ENCODE data around the gene MACROD2.

The MACROD2 gene

GRCh38 chr20:14783766-14784165 lies 788.5 kb downstream of the MACROD2 start:
- DNase-seq: no peak

GRCh38 chr20:14785065-14785743 lies 789.9 kb downstream of the MACROD2 start:
- DNase-seq: no peak

- no peak for DNase-seq
Observed at GRCh38 chr20:14790190-14790589, 794.9 kb downstream of the MACROD2 start.

DNA sequence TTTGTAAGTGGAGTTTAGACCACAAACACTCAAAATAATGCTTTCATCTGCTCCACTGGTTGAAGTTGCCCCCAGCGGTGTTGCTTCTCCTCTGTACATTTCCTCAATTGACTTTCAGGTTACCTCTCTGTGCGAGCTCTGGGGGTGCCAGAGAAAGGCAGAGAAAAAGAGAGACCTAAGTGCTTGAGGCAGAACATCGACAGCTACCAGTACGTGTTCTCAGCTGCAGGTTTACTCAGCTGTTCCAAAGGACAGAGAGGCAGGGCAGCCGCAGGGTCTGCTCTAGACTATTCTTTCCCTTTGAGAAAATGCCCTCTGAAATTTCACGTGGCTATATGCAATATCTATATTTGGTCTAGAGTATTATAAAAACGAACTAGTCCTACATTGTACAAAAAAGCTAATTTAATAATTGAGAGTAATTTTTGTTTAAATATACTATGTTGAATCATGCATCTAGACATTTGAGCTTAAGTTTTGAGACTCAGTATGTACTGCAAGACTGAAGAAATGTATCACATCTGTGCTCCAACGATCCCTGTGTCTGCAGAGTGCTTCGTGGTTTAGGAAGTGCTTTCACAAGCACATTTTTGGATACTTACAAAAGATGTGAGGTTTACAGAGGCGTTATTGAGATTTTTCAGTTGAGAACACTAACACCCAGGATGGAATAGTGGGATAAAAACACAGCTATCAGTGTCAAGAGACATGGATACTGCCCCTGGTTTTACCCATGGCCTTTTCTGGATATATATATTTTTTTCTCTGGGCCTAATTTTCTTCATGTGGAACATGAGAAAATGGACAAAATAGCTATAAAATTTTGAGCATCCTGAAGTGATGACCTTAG lies 795.7 kb downstream of the MACROD2 start:
- peak; percentile 84 for DNase-seq

DNA sequence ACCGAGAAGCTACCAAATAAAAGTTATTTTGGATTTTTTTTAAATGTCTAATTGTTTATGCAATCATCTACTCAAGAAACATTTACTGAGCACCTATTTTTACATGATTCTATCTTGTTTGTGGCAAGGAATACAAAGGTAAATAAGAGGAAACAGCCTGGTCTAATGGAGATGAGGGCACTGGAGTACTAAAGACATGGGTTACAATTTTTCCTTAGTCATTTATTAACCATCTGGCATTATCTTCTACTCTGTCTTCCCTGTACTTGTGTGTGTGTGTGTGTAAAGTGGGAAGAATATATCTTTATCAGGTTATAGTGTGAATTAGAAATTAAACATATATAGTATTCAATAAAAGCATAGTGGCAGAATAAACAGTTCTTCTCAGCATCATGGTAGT lies 797.6 kb downstream of the MACROD2 start:
- DNase-seq: no peak

DNA sequence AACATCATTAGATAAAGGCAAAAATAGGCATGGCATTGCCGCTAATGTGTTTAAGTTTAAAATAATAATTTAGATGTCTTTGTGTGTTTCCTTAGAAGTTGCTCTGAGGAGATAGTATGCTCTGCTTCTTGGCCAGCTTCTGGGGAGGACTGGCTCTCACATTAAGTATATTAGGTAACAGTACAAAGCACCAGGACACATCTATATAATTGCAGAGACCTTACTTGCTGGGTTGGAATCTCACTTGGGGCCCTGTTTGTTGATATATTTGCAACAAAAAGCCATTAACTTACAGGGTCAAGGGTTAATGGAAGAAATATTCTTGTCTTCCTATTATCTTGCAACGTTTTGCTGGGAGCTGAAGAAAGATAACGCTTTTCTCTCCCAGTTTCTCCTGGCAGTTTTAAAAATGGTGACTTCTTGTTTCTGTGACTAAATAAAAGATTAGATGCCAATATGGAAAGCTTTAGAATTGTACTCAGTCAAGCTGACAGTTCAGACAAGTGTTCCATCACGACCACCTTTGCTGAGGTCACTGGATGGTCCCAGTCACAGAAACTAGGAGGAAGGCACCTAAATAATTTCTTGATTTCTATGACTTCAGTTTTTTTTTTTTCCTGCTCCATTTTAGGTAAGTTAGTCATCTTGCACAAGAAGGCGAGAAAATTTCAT lies 804.4 kb downstream of the MACROD2 start:
- DNase-seq: no peak

- no peak for DNase-seq
Observed at GRCh38 chr20:14800707-14801425, 805.5 kb downstream of the MACROD2 start.

- DNase-seq: no peak
Observed at GRCh38 chr20:14801591-14802325, 806.4 kb downstream of the MACROD2 start.

- DNase-seq: no peak
Observed at GRCh38 chr20:14807224-14807623, 811.9 kb downstream of the MACROD2 start.

GRCh38 chr20:14815340-14815739 lies 820.0 kb downstream of the MACROD2 start:
- no peak for DNase-seq

DNA sequence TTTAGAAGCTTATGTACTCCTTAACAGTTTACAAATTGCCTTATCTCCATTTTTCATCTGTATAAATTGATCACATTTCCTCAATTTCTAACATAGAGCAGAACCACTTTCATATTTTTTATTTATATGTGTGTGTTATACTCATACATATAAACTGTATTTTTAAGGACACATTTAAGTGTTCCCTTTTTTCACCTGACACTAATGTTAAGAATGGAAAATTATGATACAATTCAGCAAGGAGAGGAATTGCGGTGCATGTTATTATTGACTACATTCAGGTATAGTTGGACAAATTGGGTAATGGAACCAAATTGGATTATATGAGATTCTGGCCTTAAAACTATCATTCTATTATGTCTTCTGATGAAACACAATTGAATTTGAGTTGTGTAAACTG lies 821.2 kb downstream of the MACROD2 start:
- DNase-seq: no peak

DNA sequence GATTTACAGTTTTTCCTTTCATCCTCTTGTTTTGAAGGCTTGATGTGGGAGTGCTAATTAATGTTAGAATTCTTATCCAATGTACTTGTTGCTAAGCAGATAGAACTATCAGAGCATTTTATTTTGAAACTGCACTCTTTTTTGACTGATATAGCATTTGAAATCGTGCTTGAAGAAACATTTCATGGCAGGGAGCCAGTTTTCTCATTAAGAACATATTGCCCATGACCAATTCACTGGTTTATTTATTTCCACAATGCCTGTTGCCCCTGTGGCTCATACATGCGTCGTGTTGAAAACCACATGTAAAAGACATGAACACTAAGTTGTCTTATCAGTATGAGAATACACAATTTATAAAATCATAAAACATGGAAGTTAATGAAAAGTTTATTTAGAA lies 821.8 kb downstream of the MACROD2 start:
- DNase-seq: no peak

DNA sequence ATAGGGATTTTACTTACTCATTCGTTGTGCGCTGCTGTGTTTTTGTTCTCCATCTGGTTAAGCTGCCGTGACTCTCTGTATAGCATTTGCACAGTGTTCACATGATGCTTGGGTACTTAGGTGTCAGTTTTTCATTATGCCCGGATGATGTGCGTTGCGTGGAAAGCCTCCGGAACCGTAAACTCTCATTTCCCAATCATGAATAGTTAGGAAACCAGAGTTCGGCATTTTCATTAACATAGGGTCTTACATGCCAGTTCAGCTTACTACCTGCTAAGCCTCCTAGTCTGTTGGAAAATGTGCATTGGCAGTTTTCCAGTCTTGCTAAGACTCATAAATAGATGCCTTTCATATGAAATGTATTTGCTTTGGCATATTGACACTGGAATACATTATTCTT lies 825.5 kb downstream of the MACROD2 start:
- peak; percentile 34 for DNase-seq

- DNase-seq: no peak
Observed at GRCh38 chr20:14821251-14821650, 825.9 kb downstream of the MACROD2 start.

DNA sequence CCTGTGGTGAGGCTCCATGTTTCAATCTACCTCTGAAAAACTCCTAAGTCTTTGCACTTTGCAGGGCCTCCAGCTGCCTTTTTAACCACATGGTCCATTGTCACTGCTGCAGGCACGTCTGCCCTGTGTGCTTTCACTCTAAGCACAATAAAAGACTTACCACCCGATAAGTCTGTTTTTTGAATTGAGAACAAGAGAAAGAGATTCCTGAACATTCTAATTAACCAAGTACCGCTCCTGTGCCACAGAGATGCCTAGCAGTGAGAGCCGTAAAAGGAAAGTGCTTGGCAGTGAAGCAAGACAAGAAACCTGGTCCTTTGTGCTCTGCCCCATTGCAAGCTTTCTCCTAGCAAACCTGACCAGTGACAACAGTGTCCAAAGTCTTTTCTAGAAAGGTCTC lies 829.7 kb downstream of the MACROD2 start:
- no peak for DNase-seq

DNA sequence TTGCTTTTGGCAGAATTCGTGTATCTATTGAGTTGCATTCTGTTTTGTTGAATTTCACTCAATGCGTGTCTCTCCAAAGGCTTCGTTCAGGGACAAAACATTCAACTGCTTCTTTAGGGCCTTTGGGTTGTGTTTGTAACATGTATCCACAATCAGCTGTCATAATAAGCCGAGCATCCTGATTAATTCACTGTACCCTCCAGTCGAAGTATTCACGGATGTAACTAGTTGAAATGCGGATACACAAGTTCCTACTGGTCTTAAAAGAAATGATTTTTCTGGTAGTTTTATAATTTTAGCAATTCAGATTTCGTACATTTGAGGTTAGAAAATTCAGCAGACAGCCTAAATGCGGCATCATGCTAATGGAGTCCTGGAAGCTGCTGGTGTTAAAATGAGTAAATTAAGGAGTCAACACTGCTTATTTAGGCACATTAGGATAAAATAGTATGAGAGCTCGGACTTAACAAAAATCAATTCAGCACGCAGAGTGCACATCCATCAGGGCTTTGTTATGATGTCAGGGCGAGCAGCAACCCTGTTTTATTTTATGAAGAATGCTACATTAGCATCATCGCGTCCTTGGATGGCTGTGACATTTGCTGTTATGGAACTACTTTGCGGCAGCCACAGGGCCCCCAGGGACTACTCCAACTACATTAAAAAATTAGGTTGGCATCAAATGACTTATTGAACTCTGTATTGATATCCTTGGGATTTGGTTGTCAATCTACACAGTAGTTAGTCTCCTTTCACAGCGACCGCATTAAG lies 831.4 kb downstream of the MACROD2 start:
- no peak for DNase-seq

- DNase-seq: no peak
Observed at GRCh38 chr20:14828459-14828858, 833.1 kb downstream of the MACROD2 start.

DNA sequence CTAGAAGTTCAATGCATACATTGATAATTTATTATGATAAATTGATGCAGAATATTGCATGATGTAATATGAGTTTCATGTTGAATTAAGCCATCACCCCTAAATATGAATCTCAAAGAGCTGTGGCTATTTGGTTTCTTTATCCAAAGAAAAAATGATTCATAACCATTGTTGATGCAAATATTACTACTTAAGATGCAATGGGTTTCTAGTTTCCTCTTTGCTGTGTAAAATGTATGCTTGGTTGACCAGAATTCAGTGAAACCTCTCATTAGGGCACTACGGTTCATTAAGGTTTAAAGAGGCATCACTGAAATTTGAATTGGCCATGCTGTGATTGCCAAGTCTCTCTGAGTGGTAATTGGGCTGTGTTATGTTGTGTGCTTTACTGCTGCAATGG lies 834.6 kb downstream of the MACROD2 start:
- no peak for DNase-seq

GRCh38 chr20:14830466-14830865 lies 835.1 kb downstream of the MACROD2 start:
- DNase-seq: no peak

- DNase-seq: no peak
Observed at GRCh38 chr20:14830899-14831298, 835.6 kb downstream of the MACROD2 start.

- no peak for DNase-seq
Observed at GRCh38 chr20:14832630-14833029, 837.3 kb downstream of the MACROD2 start.

Measured in SHP77 treated with DMSO at 0.1 percent for 48 hours (cell line).